GM19452 (cell line): ENCODE data around the gene RAB11FIP3.
A peak's percentile ranks its signal among the peaks of the same experiment; 100 is the strongest.
"Not testable (repeated sequence)": the region's sequence is repeated elsewhere in the genome, so short reads cannot be mapped to it uniquely, and the experiment has no call there.

ENCODE experiments used
- ATAC-seq: cut with Tn5 transposase; IDR thresholded peaks from one replicate; pipeline ENCODE4 v1.9.1; 2021; ENCODE audit not compliant: unreplicated experiment

The RAB11FIP3 gene, protein sequence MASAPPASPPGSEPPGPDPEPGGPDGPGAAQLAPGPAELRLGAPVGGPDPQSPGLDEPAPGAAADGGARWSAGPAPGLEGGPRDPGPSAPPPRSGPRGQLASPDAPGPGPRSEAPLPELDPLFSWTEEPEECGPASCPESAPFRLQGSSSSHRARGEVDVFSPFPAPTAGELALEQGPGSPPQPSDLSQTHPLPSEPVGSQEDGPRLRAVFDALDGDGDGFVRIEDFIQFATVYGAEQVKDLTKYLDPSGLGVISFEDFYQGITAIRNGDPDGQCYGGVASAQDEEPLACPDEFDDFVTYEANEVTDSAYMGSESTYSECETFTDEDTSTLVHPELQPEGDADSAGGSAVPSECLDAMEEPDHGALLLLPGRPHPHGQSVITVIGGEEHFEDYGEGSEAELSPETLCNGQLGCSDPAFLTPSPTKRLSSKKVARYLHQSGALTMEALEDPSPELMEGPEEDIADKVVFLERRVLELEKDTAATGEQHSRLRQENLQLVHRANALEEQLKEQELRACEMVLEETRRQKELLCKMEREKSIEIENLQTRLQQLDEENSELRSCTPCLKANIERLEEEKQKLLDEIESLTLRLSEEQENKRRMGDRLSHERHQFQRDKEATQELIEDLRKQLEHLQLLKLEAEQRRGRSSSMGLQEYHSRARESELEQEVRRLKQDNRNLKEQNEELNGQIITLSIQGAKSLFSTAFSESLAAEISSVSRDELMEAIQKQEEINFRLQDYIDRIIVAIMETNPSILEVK

GRCh38 chr16:425082-425718 is at the start of gene RAB11FIP3:
TSS of gene RAB11FIP3 (plus strand) at chr16:425649. CDS start at chr16:426007, 358 bp downstream.
- peak; percentile 89 for ATAC-seq

DNA sequence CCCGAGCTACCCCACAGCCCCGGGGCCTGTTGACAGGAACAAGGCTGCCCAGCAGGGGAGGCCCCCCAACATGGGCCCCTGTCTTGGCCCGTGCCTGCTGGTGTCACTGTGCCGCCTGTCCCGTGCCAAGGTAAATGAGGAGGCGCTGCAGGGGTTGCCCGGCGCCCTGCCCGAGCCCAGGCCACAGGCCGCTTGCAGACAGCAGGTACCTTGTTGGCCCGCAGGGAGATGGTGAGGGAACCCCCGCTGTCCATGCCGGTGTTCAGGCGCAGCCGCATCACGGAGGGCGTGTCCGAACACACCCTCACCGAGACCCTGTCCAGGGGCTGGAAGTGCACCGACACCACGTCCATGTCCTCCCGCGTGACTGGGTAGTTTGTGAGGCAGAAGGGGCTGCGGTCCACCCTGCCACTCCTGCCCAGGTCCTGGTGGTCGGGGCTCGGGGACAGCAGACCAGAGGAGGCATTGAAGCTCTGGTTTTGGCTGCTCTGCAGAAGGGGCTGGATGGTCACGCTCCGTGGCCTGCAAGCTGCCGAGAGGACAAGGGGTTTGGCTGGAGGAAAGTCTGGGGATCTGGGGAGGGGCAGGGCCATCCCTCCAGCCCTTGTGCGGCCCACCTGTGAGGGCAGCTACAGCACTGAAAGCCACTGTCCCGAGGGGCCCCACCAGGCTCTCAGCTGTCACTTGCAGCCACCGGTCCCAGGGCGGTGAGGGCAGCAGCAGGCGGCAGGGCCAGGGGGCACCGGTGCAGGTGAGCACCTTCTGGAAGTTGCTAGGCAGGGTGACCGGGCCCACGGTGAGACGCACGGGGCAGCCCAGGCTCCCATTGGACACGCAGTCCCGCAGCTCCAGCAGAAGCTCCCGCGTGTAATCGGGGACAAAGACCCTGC is 49.3 kb upstream of the RAB11FIP3 start:
- no peak for ATAC-seq

GRCh38 chr16:376817-377418 is 48.5 kb upstream of the RAB11FIP3 start:
- no peak for ATAC-seq

DNA sequence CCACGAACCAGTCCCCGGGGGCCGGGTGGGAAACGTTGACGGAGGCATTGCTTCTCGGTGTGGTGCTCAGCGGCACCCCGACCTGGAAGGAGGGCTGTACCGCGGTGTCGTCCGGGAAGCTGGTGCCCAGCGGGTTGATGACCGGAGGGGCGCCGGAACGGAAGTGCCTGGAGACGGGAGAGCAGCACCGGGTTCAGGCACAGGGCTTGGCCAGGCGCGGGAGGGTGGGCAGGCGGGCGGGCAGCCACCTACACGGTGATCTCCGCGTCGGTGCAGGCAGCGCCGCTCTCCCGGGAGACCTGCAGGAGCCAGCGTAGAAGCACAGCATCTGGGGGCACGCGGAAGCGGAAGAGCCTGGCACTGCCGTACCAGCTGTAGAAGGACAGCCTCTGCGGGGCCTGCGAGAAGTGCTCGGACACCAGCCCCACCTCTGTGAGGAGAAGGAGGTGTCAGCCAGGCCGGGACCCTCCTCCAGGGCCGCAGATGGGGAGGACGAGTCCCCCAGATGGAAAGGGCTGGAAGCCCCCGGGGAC is 48.0 kb upstream of the RAB11FIP3 start:
- no peak for ATAC-seq

DNA sequence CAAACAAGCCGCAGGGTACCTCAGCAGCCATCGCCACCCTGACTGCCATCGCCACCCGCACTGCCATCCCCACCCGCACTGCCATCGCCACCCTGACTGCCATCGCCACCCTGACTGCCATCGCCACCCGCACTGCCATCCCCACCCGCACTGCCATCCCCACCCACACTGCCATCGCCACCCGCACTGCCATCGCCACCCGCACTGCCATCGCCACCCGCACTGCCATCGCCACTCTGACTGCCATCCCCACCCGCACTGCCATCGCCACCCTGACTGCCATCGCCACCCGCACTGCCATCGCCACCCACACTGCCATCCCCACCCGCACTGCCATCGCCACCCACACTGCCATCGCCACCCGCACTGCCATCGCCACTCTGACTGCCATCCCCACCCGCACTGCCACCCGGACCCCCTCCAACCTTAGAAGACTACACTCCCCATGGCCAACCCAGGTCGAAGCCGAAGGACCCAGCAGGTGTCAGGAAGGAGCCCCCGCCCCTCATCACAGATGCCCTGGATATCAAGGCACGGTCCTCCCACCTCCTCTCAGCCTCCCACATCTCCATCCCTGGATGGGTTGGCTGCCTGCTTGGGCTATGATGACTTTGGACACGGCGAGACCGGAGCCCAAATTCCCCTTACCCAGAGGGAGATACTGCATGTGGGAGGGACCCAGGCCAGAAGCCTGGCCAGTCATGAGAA is 47.2 kb upstream of the RAB11FIP3 start:
- ATAC-seq, result not testable (repeated sequence)

DNA sequence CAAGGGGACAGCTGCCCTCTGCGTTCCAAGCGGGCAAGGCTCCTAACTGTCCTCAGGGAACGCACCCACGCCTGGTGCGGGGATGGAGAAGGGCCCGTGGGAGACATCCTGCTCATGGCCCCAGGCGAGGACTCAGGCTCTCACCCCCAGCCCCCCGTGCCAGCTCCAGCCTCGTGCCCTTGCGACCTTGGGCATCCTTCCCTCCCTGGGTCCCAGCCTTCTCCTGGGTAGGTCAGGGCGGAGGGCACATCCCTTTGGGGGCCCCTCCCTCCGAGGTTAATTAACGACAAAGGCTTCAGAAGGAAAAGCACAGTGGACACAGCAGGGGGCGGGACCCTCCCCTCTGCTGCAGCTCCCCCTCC is 46.6 kb upstream of the RAB11FIP3 start:
- ATAC-seq, result no peak

GRCh38 chr16:379183-379960 is 46.1 kb upstream of the RAB11FIP3 start:
- no peak for ATAC-seq

- ATAC-seq, result no peak
Measured at GRCh38 chr16:379961-380761, 45.3 kb upstream of the RAB11FIP3 start.

GRCh38 chr16:380762-381011 is 44.8 kb upstream of the RAB11FIP3 start:
- no peak for ATAC-seq

GRCh38 chr16:381012-381788 is 44.2 kb upstream of the RAB11FIP3 start:
- ATAC-seq, result peak; percentile 39

GRCh38 chr16:381789-382717 is 43.4 kb upstream of the RAB11FIP3 start, which contains the start of gene PGAP6:
TSS of gene PGAP6 (minus strand) at chr16:381978. CDS start at chr16:381821, 157 bp downstream.
- ATAC-seq, result peak; percentile 46

DNA sequence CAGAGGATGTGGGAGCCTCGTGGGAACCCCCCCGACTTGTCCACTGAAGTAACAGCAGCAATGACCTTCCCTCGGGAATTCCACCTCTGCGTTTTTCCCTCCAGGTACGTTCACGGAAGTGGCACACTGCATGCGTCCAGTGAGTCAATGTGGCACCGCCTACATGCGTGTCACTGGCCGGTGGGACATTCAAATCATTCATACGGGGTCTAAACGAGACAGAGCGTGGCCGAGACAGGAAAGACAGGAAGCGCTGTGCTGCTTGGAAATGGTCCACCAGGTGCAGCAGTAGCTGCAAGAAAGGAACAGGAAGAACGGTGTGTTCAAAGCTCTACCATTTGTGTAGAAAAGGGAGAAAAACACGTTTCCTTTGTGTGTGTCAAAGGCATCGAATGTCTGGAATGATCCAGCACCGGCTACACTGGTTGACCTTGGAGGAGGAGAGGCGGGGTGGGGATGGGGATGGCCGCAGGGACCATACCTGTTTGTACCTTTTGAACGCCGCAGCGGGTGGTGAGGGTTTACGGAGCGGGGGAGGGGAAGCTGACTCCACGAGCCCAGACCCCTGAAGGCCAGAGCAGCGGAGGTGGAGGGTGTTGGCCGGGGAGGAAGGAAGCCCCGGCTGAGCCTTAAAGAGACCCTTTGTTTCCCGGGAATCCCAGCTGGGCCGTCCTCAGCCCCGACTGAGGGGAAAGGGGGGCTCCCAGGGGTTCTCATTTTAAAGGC is 42.0 kb upstream of the RAB11FIP3 start:
- ATAC-seq, result no peak

DNA sequence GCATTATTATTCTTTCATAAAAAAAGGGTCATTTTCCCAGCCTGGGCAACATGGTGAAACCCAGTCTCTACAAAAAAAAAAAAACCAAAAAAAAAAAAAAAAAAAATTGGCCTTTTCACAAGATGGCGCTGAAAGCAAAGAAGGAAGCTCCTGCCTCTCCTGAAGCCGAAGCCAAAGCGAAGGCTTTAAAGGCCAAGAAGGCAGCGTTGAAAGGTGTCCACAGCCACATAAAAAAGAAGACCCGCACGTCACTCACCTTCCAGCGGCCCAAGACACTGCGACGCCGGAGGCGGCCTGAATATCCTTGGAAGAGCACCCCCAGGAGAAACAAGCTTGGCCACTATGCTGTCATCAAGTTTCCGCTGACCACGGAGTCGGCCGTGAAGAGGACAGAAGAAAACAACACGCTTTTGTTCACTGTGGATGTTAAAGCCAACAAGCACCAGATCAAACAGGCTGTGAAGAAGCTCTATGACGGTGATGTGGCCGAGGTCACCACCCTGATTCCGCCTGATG is 38.8 kb upstream of the RAB11FIP3 start:
- ATAC-seq, result no peak

GRCh38 chr16:387761-388666 is 37.4 kb upstream of the RAB11FIP3 start:
- ATAC-seq, result not testable (repeated sequence)
